Adrenal gland (tissue), 12 donors: ENCODE data around the gene ZHX3. TPM values are rescaled to one million over a fixed set of nuclear protein-coding genes. Genes with fewer than 3 reads are reported as not detected.

Source experiments
- DNase-seq, 7 donors: peaks; one replicate each; pipeline ENCODE4 v3.0.0-alpha.2; 2019 to 2020
- H3K27ac ChIP-seq, 5 donors: fragments of 200-600 bp; sonication (generic) in 4 of 5; 1 replicate in 3 of 5; 2 replicates in 2 of 5; pipeline versions ENCODE4 v1.5.1 to v1.8.0; 2016 to 2020; ENCODE audit warnings: mild to moderate bottlenecking in 1 of 5
- H3K27me3 ChIP-seq: fragments of 200-600 bp; 2 replicates; pipeline ENCODE4 v1.8.0; 2021
- H3K36me3 ChIP-seq, 2 donors: fragments of 200-600 bp; replicated peaks in 1 of 2; 1 replicate in 1 of 2; 2 replicates in 1 of 2; pipeline versions ENCODE4 v1.5.1 to v1.8.0; 2018 to 2022
- H3K4me1 ChIP-seq, 2 donors: fragments of 200-600 bp; replicated peaks in 1 of 2; 1 replicate in 1 of 2; 2 replicates in 1 of 2; pipeline versions ENCODE4 v1.5.1 to v1.8.0; 2018 to 2021
- H3K4me3 ChIP-seq, 4 donors: fragments of 200-600 bp; sonication (generic) in 3 of 4; one replicate each; pipeline ENCODE4 v1.5.1; 2016 to 2018
- H3K9me3 ChIP-seq, 3 donors: fragments of 200-600 bp; sonication (generic) in 1 of 3; replicated peaks in 1 of 3; 1 replicate in 2 of 3; 2 replicates in 1 of 3; pipeline versions ENCODE4 v1.5.1 to v1.8.0; 2016 to 2021
- POLR2A ChIP-seq, 2 donors: fragments of 450-650 bp; IDR thresholded peaks; one replicate each; pipeline ENCODE4 v1.6.1; 2017; ENCODE audit warnings: antibody characterized with exemption in 2 of 2, mild to moderate bottlenecking in 2 of 2, moderate library complexity in 1 of 2
- WGBS, 4 donors: extraction: QIAGEN DNeasy Blood & Tissue Kit in 2 of 4; methylation state at CpG; one replicate each; pipeline versions ENCODE4 v1.1.5 to v1.1.7; 2013 to 2017; 5-methylcytosine and 5-hydroxymethylcytosine counted together
- intact Hi-C, 2 donors: fragments of 100-400 bp; cut with DNase I; formaldehyde crosslinking; loops; one replicate each; pipeline versions ENCODE4 v1.14.1 to v1.15.0; 2022 to 2023
- polyA plus RNA-seq, 3 donors: library from polyadenylated mRNA; stranded (reverse); fragments of 200-250 nt in 2 of 3; fragments of 350-450 nt in 1 of 3; fragmentation: Illumina TruSeq in 1 of 3; extraction: RNeasy Lipid Tissue Mini Kit (QIAGEN cat#74804) in 1 of 3; gene quantifications; one replicate each; pipeline ENCODE4 v1.2.3, GENCODE V29; 2013 to 2014
- total RNA-seq, 9 donors: library from RNA; depleted of rRNA in 4 of 9; stranded (reverse); fragments of >200 nt in 4 of 9; fragments of 120-200 nt in 1 of 9; fragmentation: NEBNext Ultra II Directional in 1 of 9; extraction: Animal tissue kit (Norgen Biotek cat#: 25700) in 1 of 9; gene quantifications; one replicate each; pipeline versions ENCODE4 v1.1.0 to v1.2.4, GENCODE V29; 2013 to 2023
- TF ChIP-seq, protein P1 (sequence below), 6 experiments: fragments of 450-650 bp in 4 of 6; fragments of 200-600 bp in 2 of 6; sonication (generic) in 1 of 6; IDR thresholded peaks; 1 replicate in 5 of 6; 2 replicates in 1 of 6; pipeline versions ENCODE4 v1.5.1 to v1.8.0; 2016 to 2021; ENCODE audit warnings: antibody characterized with exemption in 6 of 6, mild to moderate bottlenecking in 2 of 6, moderate library complexity in 1 of 6
- donor health status: healthy with polysubstance abuse.
- donor health status: Bipolar disorder and iron deficiency.
- donor health status: DM: yes; HTN: yes; CAD: no.
- donor health status: DM: no; HTN: no; CAD: no.
- donor health status: DM: no; HTN: no; CAD: no.
- donor health status: DM: yes; HTN: yes; CAD: no.

The ZHX3 gene
- total and polyA plus RNA-seq, 12 donors, result 20.7 to 91.1 (median 51.2) TPM

DNA sequence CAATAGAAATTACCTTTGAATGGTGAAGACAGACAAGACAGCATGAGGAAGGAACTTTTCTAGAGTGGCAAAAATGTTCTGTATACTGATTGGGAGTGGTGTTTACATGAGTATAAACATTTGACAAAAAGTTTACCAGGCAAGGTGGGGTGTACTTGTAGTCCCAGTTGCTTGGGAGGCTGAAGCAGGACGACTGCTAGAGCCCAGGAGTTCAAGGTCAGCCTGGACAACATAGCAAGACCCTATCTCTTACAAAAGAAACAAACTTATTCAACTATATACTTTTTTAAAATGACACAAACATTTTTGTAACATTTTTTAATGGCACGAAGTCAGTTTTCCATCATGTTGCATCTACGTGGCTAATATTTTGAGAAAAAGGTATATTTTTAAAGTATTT, 40.5 kb downstream of the ZHX3 start:
- no peak for DNase-seq
- intact Hi-C loops, result no loop called here
- TF ChIP-seq, protein P1, sequence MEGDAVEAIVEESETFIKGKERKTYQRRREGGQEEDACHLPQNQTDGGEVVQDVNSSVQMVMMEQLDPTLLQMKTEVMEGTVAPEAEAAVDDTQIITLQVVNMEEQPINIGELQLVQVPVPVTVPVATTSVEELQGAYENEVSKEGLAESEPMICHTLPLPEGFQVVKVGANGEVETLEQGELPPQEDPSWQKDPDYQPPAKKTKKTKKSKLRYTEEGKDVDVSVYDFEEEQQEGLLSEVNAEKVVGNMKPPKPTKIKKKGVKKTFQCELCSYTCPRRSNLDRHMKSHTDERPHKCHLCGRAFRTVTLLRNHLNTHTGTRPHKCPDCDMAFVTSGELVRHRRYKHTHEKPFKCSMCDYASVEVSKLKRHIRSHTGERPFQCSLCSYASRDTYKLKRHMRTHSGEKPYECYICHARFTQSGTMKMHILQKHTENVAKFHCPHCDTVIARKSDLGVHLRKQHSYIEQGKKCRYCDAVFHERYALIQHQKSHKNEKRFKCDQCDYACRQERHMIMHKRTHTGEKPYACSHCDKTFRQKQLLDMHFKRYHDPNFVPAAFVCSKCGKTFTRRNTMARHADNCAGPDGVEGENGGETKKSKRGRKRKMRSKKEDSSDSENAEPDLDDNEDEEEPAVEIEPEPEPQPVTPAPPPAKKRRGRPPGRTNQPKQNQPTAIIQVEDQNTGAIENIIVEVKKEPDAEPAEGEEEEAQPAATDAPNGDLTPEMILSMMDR (IDR thresholded peaks at IDR 0.05), result no peak
- TF ChIP-seq POLR2A (IDR thresholded peaks at IDR 0.05), result no peak
- no peak overlapping the region for H3K4me3 ChIP-seq
- 75 to 82% (median 77%) methylated on average over 3 of the region's 3 CpGs for WGBS, 4 donors
- H3K27ac ChIP-seq, result peak overlapping the region in 4 of 5 donors; percentile 13 to 75 (median 51)
- no peaks in the 10 kb centered on the region for H3K9me3 ChIP-seq
- peaks cover 23 to 41% of the 10 kb centered on the region in 2 donors for H3K4me1 ChIP-seq
- no peaks in the 10 kb centered on the region for H3K27me3 ChIP-seq
- no peaks in the 10 kb centered on the region for H3K36me3 ChIP-seq

DNA sequence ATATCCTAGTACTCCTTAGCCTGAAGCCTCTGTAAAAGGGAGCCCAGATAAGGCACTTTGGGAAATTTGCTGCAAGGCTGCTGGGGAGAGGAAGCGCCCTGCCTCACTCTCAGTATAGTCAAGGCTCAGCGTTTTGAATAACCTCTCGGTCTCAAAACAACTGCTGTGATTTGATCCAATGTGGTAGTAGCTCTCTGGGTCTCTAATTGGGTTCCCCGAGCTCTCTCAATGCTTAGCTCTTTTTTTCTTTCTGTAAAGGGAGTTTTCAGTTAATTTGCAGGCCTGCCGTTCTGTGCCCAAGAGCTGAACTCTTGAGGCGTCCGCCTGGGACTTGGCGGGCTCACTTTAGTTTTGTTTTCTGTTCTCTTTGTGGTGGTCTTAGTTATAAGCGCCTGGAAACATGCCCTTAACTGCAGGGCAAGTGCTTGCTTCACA, 41.2 kb downstream of the ZHX3 start:
- peaks cover 25 to 48% of the 10 kb centered on the region in 2 donors for H3K4me1 ChIP-seq
- peak overlapping the region in 4 of 5 donors; percentile 13 to 81 (median 71) for H3K27ac ChIP-seq
- 51 to 66% (median 59%) methylated on average over 9 of the region's 9 CpGs for WGBS, 4 donors
- no peaks in the 10 kb centered on the region for H3K36me3 ChIP-seq
- no peaks in the 10 kb centered on the region for H3K9me3 ChIP-seq
- H3K27me3 ChIP-seq, result no peaks in the 10 kb centered on the region
- no peak overlapping the region for H3K4me3 ChIP-seq
- no peak for TF ChIP-seq POLR2A (IDR thresholded peaks at IDR 0.05)
- TF ChIP-seq, protein P1 (IDR thresholded peaks at IDR 0.05), result no peak
- intact Hi-C loops, result no loop called here
- DNase-seq, result no peak

DNA sequence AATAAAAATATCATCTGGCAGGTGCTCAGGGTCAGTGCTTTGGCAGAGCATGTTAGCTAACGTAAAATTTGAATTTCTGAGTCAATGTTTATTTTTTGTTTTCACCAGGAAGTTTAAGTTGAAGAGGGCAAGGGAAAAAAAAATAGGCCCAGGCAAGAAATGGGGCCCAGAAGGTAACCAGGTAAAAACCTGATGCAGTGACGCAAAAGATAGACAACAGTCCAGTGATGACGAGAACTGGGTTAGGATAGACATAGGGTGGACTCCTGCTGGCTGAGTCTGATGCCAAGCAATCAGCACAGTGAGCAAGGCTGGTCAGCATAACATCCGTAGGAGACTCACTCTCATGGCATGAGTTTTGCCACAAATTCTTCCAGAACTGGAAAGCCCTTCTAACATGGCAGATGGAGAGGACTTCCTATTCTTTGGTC, 42.2 kb downstream of the ZHX3 start:
- TF ChIP-seq, protein P1 (IDR thresholded peaks at IDR 0.05), result no peak
- no peak for TF ChIP-seq POLR2A (IDR thresholded peaks at IDR 0.05)
- 38 to 49% (median 46%) methylated on average over 4 of the region's 4 CpGs for WGBS, 4 donors
- H3K36me3 ChIP-seq, result no peaks in the 10 kb centered on the region
- H3K4me3 ChIP-seq, result no peak overlapping the region
- peak overlapping the region in 4 of 5 donors; percentile 22 to 81 (median 71) for H3K27ac ChIP-seq
- peak in 4 of 7 donors; percentile 35 to 49 (median 46) for DNase-seq
- intact Hi-C loops, result no loop called here
- H3K27me3 ChIP-seq, result no peaks in the 10 kb centered on the region
- H3K9me3 ChIP-seq, result no peaks in the 10 kb centered on the region
- H3K4me1 ChIP-seq, result peaks cover 34 to 56% of the 10 kb centered on the region in 2 donors

DNA sequence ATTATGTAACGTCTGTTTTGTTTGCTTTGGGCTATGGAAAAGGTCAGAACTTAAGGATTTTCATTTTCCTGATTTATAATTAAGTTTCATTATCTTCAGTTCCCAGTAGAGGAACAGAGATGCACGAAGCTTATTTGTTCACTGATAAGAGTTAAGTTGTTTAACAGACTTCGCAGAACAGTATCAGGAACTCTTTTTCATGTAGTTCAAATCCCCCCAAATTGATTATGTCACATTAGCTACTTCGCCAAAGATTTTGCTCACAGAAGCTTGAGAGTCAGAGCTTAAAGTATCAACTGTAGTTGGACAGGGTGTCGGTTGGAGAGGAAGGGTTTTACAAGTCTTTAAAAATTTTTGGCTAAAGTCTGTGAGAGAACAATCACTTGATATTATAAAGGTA, 43.4 kb downstream of the ZHX3 start:
- Histone ChIP-seq H3K9me3 (no peaks in the 10 kb centered on the region), H3K4me3 (no peak overlapping the region), H3K4me1 (peaks cover 34 to 49% of the 10 kb centered on the region in 2 donors), H3K27ac (peak overlapping the region in 3 of 5 donors; percentile 67 to 81 (median 75)), H3K27me3 (no peaks in the 10 kb centered on the region), H3K36me3 (no peaks in the 10 kb centered on the region)
- intact Hi-C loops, result no loop called here
- no peak for TF ChIP-seq POLR2A (IDR thresholded peaks at IDR 0.05)
- TF ChIP-seq, protein P1 (IDR thresholded peaks at IDR 0.05), result no peak
- no peak for DNase-seq
- WGBS, 4 donors, result 31 to 45% (median 35%) methylated on average over 5 of the region's 5 CpGs
